DND-41 (cell line): ENCODE data around the gene PTGFRN.
"Not testable (repeated sequence)": the region's sequence is repeated elsewhere in the genome, so short reads cannot be mapped to it uniquely, and the experiment has no call there.

Experiments
- ATAC-seq: fragments of 200-7000 bp; cut with Tn5 transposase; 3 replicates; pipeline ENCODE4 v1.9.1; 2021; ENCODE audit warnings: low read depth; ENCODE audit not compliant: insufficient read depth
- DNase-seq: peaks from one replicate; pipeline ENCODE4 v3.0.0-alpha.2; 2020
- H2AFZ ChIP-seq: 2 replicates; pipeline ENCODE4 v1.6.0; 2012; ENCODE audit warnings: low read depth, low read length
- H3K27ac ChIP-seq: 2 replicates; pipeline ENCODE4 v1.5.1; 2012; ENCODE audit warnings: low read length, inconsistent platforms
- H3K27me3 ChIP-seq: fragments of 200-600 bp; sonication (generic); 2 replicates; pipeline ENCODE4 v1.6.0; 2012; ENCODE audit warnings: low read length, mild to moderate bottlenecking, inconsistent platforms; ENCODE audit not compliant: insufficient read depth, poor library complexity
- H3K36me3 ChIP-seq: 2 replicates; pipeline ENCODE4 v1.5.1; 2012; ENCODE audit warnings: low read length, inconsistent platforms; ENCODE audit not compliant: insufficient read depth
- H3K4me1 ChIP-seq: 2 replicates; pipeline ENCODE4 v1.5.1; 2012; ENCODE audit warnings: mild to moderate bottlenecking, low read length; ENCODE audit not compliant: insufficient read depth
- H3K4me2 ChIP-seq: 2 replicates; pipeline ENCODE4 v1.6.0; 2012; ENCODE audit warnings: mild to moderate bottlenecking, moderate library complexity, low read length, inconsistent platforms; ENCODE audit not compliant: insufficient read depth
- H3K4me3 ChIP-seq, 2 experiments: fragments of 200-600 bp in 1 of 2; shearing (Covaris generic) in 1 of 2; 2 replicates each; pipeline ENCODE4 v1.5.1; 2012 to 2016; ENCODE audit warnings: inconsistent platforms in 2 of 2, low read length in 2 of 2, mild to moderate bottlenecking in 2 of 2, low read depth in 1 of 2, moderate library complexity in 1 of 2
- H3K79me2 ChIP-seq: 2 replicates; pipeline ENCODE4 v1.6.0; 2012; ENCODE audit warnings: low read length, inconsistent platforms; ENCODE audit not compliant: insufficient read depth
- H3K9ac ChIP-seq: 2 replicates; pipeline ENCODE4 v1.6.0; 2012; ENCODE audit warnings: low read depth, mild to moderate bottlenecking, inconsistent platforms, low read length, moderate library complexity
- H3K9me3 ChIP-seq: 2 replicates; pipeline ENCODE4 v1.5.1; 2012; ENCODE audit warnings: low read length, moderate library complexity, mild to moderate bottlenecking, inconsistent platforms; ENCODE audit not compliant: insufficient read depth, severe bottlenecking
- H4K20me1 ChIP-seq: 2 replicates; pipeline ENCODE4 v1.6.0; 2012; ENCODE audit warnings: low read length; ENCODE audit not compliant: insufficient read depth
- EZH2 ChIP-seq: IDR thresholded peaks from 3 replicates; pipeline ENCODE4 v1.6.1; 2012; ENCODE audit warnings: borderline replicate concordance, low read depth, mild to moderate bottlenecking, moderate library complexity, low read length, inconsistent platforms; ENCODE audit not compliant: severe bottlenecking
- TF ChIP-seq, protein P1 (sequence below): IDR thresholded peaks from 2 replicates; pipeline ENCODE4 v1.5.1; 2012; ENCODE audit warnings: borderline replicate concordance, low read length, moderate library complexity, mild to moderate bottlenecking; ENCODE audit not compliant: poor library complexity, severe bottlenecking; ENCODE audit errors: extremely low read depth

The PTGFRN gene

GRCh38 chr1:116909512-116910378 lies at the start of gene PTGFRN:
Gene PTGFRN (plus strand): TSS chr1:116909916. CDS start chr1:116910204, 288 bp downstream.
- H4K20me1 ChIP-seq = no peaks in the 10 kb centered on the region
- no peaks in the 10 kb centered on the region for H3K36me3 ChIP-seq
- DNase-seq (no peak), ATAC-seq (no peak)
- no peaks in the 10 kb centered on the region for H3K9me3 ChIP-seq
- no peak within 1 kb of the TSS for H3K4me3 ChIP-seq
- no peaks in the 10 kb centered on the region for H3K27me3 ChIP-seq
- H3K79me2 ChIP-seq = no peaks in the 10 kb centered on the region
- H2AFZ ChIP-seq = no peak within 1 kb of the TSS
- no peak for TF ChIP-seq EZH2
- TF ChIP-seq, protein P1, sequence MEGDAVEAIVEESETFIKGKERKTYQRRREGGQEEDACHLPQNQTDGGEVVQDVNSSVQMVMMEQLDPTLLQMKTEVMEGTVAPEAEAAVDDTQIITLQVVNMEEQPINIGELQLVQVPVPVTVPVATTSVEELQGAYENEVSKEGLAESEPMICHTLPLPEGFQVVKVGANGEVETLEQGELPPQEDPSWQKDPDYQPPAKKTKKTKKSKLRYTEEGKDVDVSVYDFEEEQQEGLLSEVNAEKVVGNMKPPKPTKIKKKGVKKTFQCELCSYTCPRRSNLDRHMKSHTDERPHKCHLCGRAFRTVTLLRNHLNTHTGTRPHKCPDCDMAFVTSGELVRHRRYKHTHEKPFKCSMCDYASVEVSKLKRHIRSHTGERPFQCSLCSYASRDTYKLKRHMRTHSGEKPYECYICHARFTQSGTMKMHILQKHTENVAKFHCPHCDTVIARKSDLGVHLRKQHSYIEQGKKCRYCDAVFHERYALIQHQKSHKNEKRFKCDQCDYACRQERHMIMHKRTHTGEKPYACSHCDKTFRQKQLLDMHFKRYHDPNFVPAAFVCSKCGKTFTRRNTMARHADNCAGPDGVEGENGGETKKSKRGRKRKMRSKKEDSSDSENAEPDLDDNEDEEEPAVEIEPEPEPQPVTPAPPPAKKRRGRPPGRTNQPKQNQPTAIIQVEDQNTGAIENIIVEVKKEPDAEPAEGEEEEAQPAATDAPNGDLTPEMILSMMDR = no peak
- no peak within 1 kb of the TSS for H3K9ac ChIP-seq
- H3K27ac ChIP-seq = no peak within 1 kb of the TSS
- no peak within 1 kb of the TSS for H3K4me2 ChIP-seq
- no peaks in the 10 kb centered on the region for H3K4me1 ChIP-seq

DNA sequence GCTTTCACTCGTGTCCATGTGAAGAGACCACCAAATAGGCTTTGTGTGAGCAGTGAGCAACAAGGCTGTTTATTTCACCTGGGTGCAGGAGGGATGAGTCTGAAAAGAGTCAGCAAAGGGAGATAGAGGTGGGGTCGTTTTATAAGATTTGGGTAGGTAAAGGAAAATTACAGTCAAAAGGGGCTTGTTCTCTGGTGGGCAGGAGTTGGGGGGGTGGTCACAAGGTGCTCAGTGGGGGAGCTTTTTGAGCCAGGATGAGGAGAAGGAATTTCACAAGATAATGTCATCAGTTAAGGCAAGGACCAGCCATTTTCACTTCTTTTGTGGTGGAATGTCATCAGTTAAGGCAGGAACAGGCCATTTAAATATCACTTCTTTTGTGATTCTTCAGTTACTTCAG lies 49.5 kb upstream of the PTGFRN start:
- not testable (repeated sequence) for H3K27ac ChIP-seq, H3K4me1 ChIP-seq, H3K79me2 ChIP-seq, ATAC-seq, H3K4me3 ChIP-seq, H3K4me2 ChIP-seq, H3K27me3 ChIP-seq, H3K36me3 ChIP-seq, H2AFZ ChIP-seq, DNase-seq, H3K9me3 ChIP-seq, H4K20me1 ChIP-seq, H3K9ac ChIP-seq

DNA sequence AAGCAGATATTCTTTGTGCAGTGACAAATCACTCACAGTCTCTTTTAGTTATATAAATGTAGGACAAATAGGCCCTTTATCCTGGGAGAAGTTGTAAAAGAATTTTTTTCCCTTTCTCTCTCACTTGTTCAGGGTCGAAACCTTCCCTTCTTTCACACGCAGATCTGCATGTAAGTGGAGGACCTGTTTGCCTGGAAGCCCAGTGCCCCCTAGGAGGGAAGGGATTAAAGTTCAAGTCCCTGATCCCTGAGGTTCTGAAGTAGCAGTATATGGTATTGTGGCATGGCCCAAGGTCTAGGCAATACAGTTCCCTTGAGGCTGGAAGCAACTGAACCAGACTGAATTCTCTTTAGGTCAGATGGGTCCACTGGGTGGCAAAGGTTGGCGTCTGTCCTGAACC lies 48.6 kb upstream of the PTGFRN start:
- H3K9ac ChIP-seq = no peak overlapping the region
- no peaks in the 10 kb centered on the region for H3K36me3 ChIP-seq
- H3K79me2 ChIP-seq = no peaks in the 10 kb centered on the region
- no peak overlapping the region for H3K4me2 ChIP-seq
- no peaks in the 10 kb centered on the region for H4K20me1 ChIP-seq
- no peaks in the 10 kb centered on the region for H3K27me3 ChIP-seq
- H3K27ac ChIP-seq = no peak overlapping the region
- ATAC-seq (no peak), DNase-seq (no peak)
- H3K4me3 ChIP-seq = no peak overlapping the region
- peaks cover 2% of the 10 kb centered on the region for H3K9me3 ChIP-seq
- TF ChIP-seq EZH2 = no peak
- TF ChIP-seq, protein P1 = no peak
- no peaks in the 10 kb centered on the region for H3K4me1 ChIP-seq
- H2AFZ ChIP-seq = no peak overlapping the region

- H3K27me3 ChIP-seq, H4K20me1 ChIP-seq, H2AFZ ChIP-seq, H3K4me3 ChIP-seq, DNase-seq, H3K27ac ChIP-seq, H3K79me2 ChIP-seq, H3K36me3 ChIP-seq, H3K4me2 ChIP-seq, H3K9ac ChIP-seq, H3K4me1 ChIP-seq, H3K9me3 ChIP-seq, ATAC-seq: not testable (repeated sequence)
These were observed 46.7 kb upstream of the PTGFRN start for GRCh38 chr1:116863031-116863430.

DNA sequence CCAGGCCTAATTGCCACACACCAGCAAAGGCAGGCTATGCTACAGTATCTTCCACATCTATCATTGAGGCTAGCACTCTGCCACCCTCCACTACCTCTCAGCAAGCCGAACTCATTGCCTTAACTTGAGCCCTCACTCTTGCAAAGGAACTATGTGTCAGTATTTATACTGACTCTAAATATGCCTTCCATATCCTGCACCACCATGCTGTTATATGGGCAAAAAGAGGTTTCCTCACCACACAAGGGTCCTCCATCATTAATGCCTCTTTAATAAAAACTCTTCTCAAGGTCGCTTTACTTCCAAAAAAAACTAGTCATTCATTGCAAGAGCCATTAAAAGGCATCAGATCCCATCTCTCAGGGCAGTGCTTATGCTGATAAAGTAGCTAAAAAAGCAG lies 43.2 kb upstream of the PTGFRN start:
- ATAC-seq, H3K27ac ChIP-seq, H3K9me3 ChIP-seq, H3K4me2 ChIP-seq, H3K4me1 ChIP-seq, H4K20me1 ChIP-seq, H3K36me3 ChIP-seq, H3K9ac ChIP-seq, H3K27me3 ChIP-seq, H3K79me2 ChIP-seq, H3K4me3 ChIP-seq, H2AFZ ChIP-seq: not testable (repeated sequence)
- peak; percentile 20 for DNase-seq
